Measurements from ENCODE around the gene PEX16. TPM values are rescaled to one million over a fixed set of nuclear protein-coding genes. Genes with fewer than 3 reads are reported as not detected.

Gene PEX16
- total and polyA plus RNA-seq, 2 of the 13 experiments (the other 11 are each of a cell fraction or from before 2014, with no cell fraction given) = 12.5 to 21.8 TPM

GRCh38 chr11:45922425-45923082 lies 4.9 kb upstream of the PEX16 start, which contains the start of gene LARGE2 (continued):
- TF ChIP-seq, protein P1, sequence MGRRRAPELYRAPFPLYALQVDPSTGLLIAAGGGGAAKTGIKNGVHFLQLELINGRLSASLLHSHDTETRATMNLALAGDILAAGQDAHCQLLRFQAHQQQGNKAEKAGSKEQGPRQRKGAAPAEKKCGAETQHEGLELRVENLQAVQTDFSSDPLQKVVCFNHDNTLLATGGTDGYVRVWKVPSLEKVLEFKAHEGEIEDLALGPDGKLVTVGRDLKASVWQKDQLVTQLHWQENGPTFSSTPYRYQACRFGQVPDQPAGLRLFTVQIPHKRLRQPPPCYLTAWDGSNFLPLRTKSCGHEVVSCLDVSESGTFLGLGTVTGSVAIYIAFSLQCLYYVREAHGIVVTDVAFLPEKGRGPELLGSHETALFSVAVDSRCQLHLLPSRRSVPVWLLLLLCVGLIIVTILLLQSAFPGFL (CRISPR knock-in tag; IDR thresholded peaks at IDR 0.05) = no peak
- TF ChIP-seq STAT5B (CRISPR knock-in tag; IDR thresholded peaks at IDR 0.05) (no peak), GATAD1 (CRISPR knock-in tag; IDR thresholded peaks at IDR 0.05) (no peak), ZNF343 (CRISPR knock-in tag; IDR thresholded peaks at IDR 0.05) (no peak), TFDP2 (CRISPR knock-in tag; IDR thresholded peaks at IDR 0.05) (no peak; the same call in 1 of the 2 replicates), ZNF780A (CRISPR knock-in tag; IDR thresholded peaks at IDR 0.05) (no peak), SP4 (CRISPR knock-in tag; IDR thresholded peaks at IDR 0.05) (peak; percentile 52), ZNF513 (CRISPR knock-in tag; conservative IDR thresholded peaks at IDR 0.05) (no peak), ZNF788 (CRISPR knock-in tag; IDR thresholded peaks at IDR 0.05; ENCODE audit: borderline replicate concordance) (no peak), ZNF597 (CRISPR knock-in tag; IDR thresholded peaks at IDR 0.05) (no peak), KDM1A (CRISPR knock-in tag; IDR thresholded peaks at IDR 0.05) (no peak), SRSF9 (IDR thresholded peaks at IDR 0.05; ENCODE audit: borderline replicate concordance, insufficient read depth, low read depth, low read length, poor library complexity, severe bottlenecking) (no peak), KLF6 (CRISPR knock-in tag; IDR thresholded peaks at IDR 0.05) (0 out of 2 replicates have a peak, but pooled peaks have one; percentile 21), NRL (CRISPR knock-in tag; IDR thresholded peaks at IDR 0.05; ENCODE audit: borderline replicate concordance) (no peak; the same call in 1 of the 2 replicates), SALL2 (CRISPR knock-in tag; IDR thresholded peaks at IDR 0.05) (no peak), ZFYVE20 (CRISPR knock-in tag; IDR thresholded peaks at IDR 0.05; ENCODE audit: borderline replicate concordance, low read depth) (no peak), ZNF260 (CRISPR knock-in tag; IDR thresholded peaks at IDR 0.05; ENCODE audit: borderline replicate concordance, low read depth) (no peak)
- TF ChIP-seq, protein P2, sequence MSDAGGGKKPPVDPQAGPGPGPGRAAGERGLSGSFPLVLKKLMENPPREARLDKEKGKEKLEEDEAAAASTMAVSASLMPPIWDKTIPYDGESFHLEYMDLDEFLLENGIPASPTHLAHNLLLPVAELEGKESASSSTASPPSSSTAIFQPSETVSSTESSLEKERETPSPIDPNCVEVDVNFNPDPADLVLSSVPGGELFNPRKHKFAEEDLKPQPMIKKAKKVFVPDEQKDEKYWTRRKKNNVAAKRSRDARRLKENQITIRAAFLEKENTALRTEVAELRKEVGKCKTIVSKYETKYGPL (CRISPR knock-in tag; IDR thresholded peaks at IDR 0.05) = no peak
- TF ChIP-seq, protein P3, sequence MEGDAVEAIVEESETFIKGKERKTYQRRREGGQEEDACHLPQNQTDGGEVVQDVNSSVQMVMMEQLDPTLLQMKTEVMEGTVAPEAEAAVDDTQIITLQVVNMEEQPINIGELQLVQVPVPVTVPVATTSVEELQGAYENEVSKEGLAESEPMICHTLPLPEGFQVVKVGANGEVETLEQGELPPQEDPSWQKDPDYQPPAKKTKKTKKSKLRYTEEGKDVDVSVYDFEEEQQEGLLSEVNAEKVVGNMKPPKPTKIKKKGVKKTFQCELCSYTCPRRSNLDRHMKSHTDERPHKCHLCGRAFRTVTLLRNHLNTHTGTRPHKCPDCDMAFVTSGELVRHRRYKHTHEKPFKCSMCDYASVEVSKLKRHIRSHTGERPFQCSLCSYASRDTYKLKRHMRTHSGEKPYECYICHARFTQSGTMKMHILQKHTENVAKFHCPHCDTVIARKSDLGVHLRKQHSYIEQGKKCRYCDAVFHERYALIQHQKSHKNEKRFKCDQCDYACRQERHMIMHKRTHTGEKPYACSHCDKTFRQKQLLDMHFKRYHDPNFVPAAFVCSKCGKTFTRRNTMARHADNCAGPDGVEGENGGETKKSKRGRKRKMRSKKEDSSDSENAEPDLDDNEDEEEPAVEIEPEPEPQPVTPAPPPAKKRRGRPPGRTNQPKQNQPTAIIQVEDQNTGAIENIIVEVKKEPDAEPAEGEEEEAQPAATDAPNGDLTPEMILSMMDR (CRISPR knock-in tag; IDR thresholded peaks at IDR 0.05) = peak; percentile 8; the same call in 1 of the 2 replicates
- TF ChIP-seq, protein P4, sequence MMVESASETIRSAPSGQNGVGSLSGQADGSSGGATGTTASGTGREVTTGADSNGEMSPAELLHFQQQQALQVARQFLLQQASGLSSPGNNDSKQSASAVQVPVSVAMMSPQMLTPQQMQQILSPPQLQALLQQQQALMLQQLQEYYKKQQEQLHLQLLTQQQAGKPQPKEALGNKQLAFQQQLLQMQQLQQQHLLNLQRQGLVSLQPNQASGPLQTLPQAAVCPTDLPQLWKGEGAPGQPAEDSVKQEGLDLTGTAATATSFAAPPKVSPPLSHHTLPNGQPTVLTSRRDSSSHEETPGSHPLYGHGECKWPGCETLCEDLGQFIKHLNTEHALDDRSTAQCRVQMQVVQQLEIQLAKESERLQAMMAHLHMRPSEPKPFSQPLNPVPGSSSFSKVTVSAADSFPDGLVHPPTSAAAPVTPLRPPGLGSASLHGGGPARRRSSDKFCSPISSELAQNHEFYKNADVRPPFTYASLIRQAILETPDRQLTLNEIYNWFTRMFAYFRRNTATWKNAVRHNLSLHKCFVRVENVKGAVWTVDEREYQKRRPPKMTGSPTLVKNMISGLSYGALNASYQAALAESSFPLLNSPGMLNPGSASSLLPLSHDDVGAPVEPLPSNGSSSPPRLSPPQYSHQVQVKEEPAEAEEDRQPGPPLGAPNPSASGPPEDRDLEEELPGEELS (CRISPR knock-in tag; IDR thresholded peaks at IDR 0.05) = no peak
